Activated CD4-positive, alpha-beta memory T cell treated with anti-CD3 and anti-CD28 coated beads, Interleukin-2, amount 10 ng/mL, durations not matched to agents 7 days and 5 days (primary cell): ENCODE data around the gene TFCP2L1. TPM values are rescaled to one million over a fixed set of nuclear protein-coding genes. Genes with fewer than 3 reads are reported as not detected.

ENCODE experiments used
- CTCF ChIA-PET: fragments of 350-600 bp; sonication (Branson Sonifier 250); formaldehyde crosslinking; loops from one replicate; lab custom pipeline; 2021; ENCODE audit warnings: antibody characterized with exemption, inconsistent platforms; lab: Charles Lee
- POLR2A ChIA-PET: fragments of 350-600 bp; sonication (Branson Sonifier 250); formaldehyde crosslinking; loops from one replicate; lab custom pipeline; 2021; ENCODE audit warnings: antibody characterized with exemption; lab: Charles Lee
- DNase-seq: peaks from one replicate; pipeline ENCODE4 v3.0.0-alpha.2; 2020
- H3K27ac Mint-ChIP-seq: one replicate; pipeline ENCODE4 v1.8.0; 2021; ENCODE audit warnings: mild to moderate bottlenecking, mixed read lengths
- H3K27me3 Mint-ChIP-seq: one replicate; pipeline ENCODE4 v1.8.0; 2021; ENCODE audit warnings: mixed read lengths
- H3K36me3 Mint-ChIP-seq: one replicate; pipeline ENCODE4 v1.8.0; 2021; ENCODE audit warnings: low read depth, mixed read lengths
- H3K4me1 Mint-ChIP-seq: one replicate; pipeline ENCODE4 v1.8.0; 2021; ENCODE audit warnings: mixed read lengths
- H3K4me3 Mint-ChIP-seq: one replicate; pipeline ENCODE4 v1.8.0; 2021; ENCODE audit warnings: mild to moderate bottlenecking, mixed read lengths
- H3K9me3 Mint-ChIP-seq: one replicate; pipeline ENCODE4 v1.8.0; 2021; ENCODE audit warnings: mixed read lengths
- total RNA-seq, 2 experiments: library from RNA; stranded (reverse); gene quantifications; one replicate each; pipeline ENCODE4 v1.2.3, GENCODE V29; 2021

The TFCP2L1 gene
- total RNA-seq, 2 experiments from 2014 or later: 0.08 to 0.28 TPM

DNA sequence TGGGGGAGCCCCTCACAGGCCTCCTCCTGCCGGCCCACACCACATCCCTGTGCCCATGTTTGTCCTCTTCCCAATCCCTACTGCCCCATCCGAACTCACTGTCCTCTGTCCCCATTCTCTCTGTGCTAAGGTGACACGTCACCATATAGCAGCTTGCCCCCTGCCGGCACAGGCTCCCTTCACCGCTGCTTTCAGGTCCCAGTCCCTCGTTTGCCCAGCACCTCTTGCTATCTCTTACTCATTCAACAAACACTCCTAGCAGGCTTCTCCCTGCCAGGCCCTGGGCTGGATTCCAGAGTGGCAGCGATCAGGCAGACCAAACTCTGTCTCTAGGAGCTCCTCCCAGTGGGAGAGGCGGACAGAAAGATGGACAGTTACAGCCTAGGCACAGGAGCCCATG lies 74.3 kb downstream of the TFCP2L1 start:
- ChIA-PET POLR2A (no interaction called here), CTCF (no interaction called here)
- Mint-ChIP-seq H3K9me3 (no peaks in the 10 kb centered on the region), H3K4me1 (no peaks in the 10 kb centered on the region), H3K36me3 (no peaks in the 10 kb centered on the region), H3K27ac (no peak overlapping the region), H3K4me3 (no peak overlapping the region), H3K27me3 (no peaks in the 10 kb centered on the region)
- DNase-seq: no peak

DNA sequence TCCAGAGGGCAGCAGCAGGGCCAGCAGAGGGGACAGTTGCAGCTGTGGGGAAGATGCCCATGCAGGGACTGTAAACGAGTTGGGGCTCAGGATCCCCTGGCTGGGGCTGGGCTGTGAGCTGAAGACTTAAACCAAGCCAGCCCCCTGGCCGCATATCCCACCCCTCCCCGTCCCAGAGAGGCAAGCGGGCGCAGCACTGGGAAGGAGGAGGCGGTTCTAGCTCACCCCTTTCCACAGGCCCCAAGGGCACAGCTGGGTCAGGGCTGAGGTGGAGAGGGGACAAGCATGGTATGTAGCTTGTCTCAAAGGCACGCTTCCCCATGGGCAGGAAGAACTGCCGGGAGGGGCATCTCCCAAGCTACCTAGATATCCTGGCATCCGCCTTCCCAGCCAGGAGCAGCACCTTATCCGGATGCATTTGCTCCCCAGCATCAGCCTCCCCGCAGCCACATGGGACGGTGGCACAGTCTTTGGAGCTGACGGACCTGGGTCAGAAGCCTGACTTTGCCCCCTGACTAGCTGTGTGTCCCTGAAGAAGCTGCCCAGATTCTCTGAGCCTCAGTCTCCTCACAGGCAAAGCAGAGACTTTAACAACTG lies 75.9 kb downstream of the TFCP2L1 start:
- ChIA-PET CTCF (no interaction called here), POLR2A (no interaction called here)
- H3K9me3 Mint-ChIP-seq: no peaks in the 10 kb centered on the region
- no peak overlapping the region for H3K4me3 Mint-ChIP-seq
- H3K36me3 Mint-ChIP-seq: no peaks in the 10 kb centered on the region
- H3K27me3 Mint-ChIP-seq: no peaks in the 10 kb centered on the region
- no peak overlapping the region for H3K27ac Mint-ChIP-seq
- no peak for DNase-seq
- no peaks in the 10 kb centered on the region for H3K4me1 Mint-ChIP-seq

DNA sequence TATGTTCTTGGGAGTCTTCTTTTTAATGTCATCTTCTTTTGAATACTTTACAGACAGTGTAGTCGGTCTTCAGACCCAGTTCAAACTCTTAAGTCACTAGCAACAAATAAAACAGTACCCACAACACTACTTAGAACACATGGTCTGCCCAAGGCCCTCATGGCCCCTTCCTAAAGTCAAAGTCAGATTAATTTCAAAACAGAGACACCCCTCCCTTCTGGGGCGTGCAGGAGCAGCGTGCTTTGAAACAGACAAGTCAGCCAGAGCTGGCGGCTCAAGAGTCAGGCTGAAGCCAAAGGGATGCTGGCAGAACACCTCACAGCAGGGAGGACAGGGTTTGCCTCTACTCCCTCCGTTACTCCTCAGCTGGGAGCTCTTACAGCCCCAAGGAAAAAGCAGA lies 77.5 kb downstream of the TFCP2L1 start:
- POLR2A ChIA-PET: no interaction called here
- Mint-ChIP-seq H3K36me3 (no peaks in the 10 kb centered on the region), H3K4me3 (no peak overlapping the region), H3K4me1 (no peaks in the 10 kb centered on the region), H3K27ac (no peak overlapping the region), H3K9me3 (no peaks in the 10 kb centered on the region), H3K27me3 (no peaks in the 10 kb centered on the region)
- CTCF ChIA-PET: no interaction called here
- DNase-seq: no peak

DNA sequence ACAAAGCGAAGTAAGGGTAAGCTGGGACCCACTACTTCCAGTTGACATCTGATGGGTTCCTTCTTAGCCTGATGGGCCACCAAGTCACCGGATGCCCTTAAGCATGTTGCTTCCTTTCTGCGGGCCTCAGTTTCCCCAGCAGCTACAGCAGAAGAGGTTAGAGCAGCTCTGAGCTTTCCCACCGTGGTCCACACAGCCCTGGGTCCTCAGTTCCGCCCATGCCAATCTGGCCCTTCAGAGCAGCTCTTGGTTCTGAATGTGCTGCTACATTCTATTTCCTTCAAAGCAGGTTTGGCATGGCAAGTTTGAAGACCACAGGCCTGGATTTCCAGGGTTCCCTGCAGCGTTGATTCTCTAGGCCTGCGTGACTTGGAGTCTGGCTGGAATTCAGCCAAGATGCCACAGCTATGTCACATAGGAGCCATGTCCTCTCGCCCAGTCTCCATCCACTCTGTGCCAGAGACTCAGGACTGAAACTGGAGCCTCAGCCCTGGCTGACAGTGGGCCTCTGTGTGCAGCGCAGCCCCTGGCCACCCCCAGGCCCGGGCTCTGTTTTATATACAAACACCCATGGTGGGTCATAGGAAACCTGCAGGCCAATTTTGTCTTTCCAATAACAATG lies 79.6 kb downstream of the TFCP2L1 start:
- ChIA-PET POLR2A (no interaction called here), CTCF (no interaction called here)
- H3K9me3 Mint-ChIP-seq: no peaks in the 10 kb centered on the region
- H3K4me3 Mint-ChIP-seq: no peak overlapping the region
- no peaks in the 10 kb centered on the region for H3K27me3 Mint-ChIP-seq
- H3K36me3 Mint-ChIP-seq: no peaks in the 10 kb centered on the region
- DNase-seq: no peak
- no peak overlapping the region for H3K27ac Mint-ChIP-seq
- no peaks in the 10 kb centered on the region for H3K4me1 Mint-ChIP-seq

DNA sequence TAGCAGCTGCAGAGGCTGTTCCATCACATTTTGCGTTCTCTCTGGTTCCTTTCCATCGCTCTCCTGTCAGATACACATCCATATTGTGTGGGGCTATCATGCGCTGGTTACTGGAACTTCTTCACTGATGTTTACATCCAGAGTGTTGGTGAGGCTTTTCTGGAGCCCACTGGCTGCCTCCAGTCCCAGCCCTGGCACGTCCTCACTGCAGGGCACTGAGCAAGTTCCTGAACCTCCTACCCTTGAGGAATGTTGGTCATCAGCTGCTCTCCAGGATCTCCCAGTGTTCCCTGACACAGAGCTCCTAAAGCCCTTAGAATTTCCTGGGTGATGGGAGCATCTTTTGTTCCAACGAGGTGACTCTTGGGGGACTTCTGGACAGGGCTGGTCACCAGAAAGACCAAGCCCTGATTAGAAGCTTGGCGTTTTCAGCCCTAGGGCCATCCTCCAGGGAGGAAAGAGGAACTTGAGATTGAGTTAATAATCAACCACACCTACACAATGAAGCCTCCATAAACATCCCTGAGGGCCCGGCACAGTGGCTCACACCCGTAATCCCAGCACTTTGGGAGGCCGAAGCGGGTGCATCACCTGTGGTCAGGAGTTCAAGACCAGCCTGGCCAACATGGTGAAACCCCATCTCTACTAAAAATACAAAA lies 81.3 kb downstream of the TFCP2L1 start:
- Mint-ChIP-seq H3K27ac (no peak overlapping the region), H3K4me3 (no peak overlapping the region), H3K4me1 (no peaks in the 10 kb centered on the region), H3K27me3 (no peaks in the 10 kb centered on the region), H3K9me3 (no peaks in the 10 kb centered on the region), H3K36me3 (no peaks in the 10 kb centered on the region)
- no peak for DNase-seq
- ChIA-PET CTCF (no interaction called here), POLR2A (no interaction called here)

DNA sequence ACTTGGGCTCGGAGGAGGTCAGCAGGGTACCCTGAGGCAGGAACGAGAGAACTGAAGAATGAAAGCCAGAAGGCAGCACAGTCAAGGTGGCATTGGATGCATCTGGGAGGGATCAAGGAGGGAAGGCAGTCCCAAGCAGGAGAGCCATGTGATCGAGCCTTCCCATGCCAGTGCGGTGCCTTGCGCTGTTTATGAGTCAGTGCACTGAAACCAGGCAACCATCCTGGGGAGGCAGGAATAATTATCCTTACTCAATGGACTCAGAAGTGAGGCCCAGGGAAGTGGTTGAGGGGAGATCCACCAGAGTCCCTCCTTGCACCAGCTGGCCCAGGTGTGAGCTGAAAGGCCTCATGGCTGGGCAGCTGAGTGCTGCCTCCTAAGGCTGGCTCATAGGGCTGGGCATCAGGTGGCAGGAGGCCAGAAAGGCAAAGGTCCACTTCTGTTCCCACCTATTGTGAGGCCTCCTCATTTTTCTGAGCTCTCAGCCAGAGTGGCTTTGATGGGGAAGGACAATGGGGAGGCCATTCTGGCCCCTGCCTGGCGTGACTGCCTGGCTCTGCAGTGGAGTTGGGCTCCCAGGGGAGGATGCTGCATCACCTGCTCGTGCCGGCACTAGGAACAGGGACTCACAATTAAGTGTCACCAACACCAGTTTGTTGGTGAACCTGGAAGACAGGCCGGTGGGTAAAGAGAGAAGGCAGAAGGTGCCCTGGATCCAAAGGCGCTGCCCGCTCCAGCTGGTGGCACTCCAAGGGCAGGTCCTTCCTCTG lies 82.3 kb downstream of the TFCP2L1 start:
- ChIA-PET CTCF (no interaction called here), POLR2A (no interaction called here)
- Mint-ChIP-seq H3K4me1 (no peaks in the 10 kb centered on the region), H3K4me3 (no peak overlapping the region), H3K27me3 (no peaks in the 10 kb centered on the region), H3K27ac (no peak overlapping the region), H3K36me3 (no peaks in the 10 kb centered on the region), H3K9me3 (no peaks in the 10 kb centered on the region)
- no peak for DNase-seq

DNA sequence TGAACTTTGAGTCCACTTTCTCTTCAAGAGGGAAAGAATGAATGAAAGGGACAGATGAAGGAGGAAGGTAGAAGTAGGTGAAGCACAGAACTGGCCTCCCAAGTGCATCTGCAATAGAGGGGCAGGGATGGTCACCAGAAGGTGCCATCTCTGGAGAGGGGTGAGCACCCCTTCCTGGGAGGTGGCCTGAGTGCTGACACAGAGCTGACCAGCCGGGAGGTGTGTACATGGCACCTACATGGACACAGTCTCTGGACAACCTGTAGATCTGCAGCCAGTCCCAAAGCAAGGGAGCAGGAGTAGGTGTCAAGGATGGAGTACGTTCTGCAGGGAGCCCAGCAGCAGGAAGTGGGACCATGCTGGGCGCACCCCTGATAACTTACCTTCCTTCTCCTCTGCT lies 83.2 kb downstream of the TFCP2L1 start:
- POLR2A ChIA-PET: no interaction called here
- H3K4me3 Mint-ChIP-seq: no peak overlapping the region
- CTCF ChIA-PET: no interaction called here
- H3K9me3 Mint-ChIP-seq: no peaks in the 10 kb centered on the region
- H3K27ac Mint-ChIP-seq: no peak overlapping the region
- H3K27me3 Mint-ChIP-seq: no peaks in the 10 kb centered on the region
- no peaks in the 10 kb centered on the region for H3K36me3 Mint-ChIP-seq
- no peak for DNase-seq
- no peaks in the 10 kb centered on the region for H3K4me1 Mint-ChIP-seq

DNA sequence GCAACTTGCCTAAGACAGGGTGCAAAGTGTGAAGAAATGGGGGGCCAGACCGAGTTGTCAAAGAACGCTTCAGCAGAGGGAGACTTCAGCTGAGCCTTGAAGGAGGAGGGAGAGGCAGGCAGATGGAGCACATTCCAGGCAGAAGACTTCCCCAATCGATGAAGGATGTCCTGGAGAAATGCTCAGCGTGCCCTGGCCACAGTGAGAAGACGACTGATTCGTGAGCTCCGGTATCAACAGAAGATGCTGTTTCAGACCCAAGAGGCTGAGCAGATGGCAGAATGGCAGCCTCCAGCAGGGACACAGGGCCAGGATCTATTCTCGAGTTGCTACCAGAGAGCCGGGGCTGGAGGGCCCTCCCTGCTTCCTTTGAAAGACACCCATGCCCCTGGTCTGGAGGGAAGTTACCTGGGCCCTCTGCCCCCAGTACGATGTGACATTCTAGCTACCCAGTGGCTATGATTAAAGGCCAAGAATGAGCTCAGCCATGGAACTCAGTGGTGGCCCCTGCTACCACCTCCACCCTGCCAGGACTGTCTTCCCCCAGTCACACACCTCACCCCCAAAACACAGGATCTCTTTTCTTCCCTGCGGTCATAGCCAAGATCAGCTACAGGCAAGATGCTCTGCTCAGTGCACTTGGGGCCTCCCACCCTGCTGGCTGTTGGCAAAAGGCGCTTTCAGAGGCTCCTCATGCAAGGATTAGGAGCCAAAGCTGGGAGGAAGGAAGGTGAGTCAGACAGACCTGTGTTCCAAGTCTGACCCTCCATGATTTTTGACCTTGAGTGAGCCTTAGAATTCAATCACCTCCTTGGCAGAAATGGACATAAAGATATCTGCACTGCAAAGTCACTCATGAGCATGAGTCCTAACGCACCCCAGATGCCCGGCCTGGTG lies 84.3 kb downstream of the TFCP2L1 start:
- CTCF ChIA-PET: no interaction called here
- Mint-ChIP-seq H3K9me3 (no peaks in the 10 kb centered on the region), H3K27ac (no peak overlapping the region), H3K27me3 (no peaks in the 10 kb centered on the region), H3K4me1 (no peaks in the 10 kb centered on the region), H3K4me3 (no peak overlapping the region), H3K36me3 (no peaks in the 10 kb centered on the region)
- DNase-seq: no peak
- POLR2A ChIA-PET: no interaction called here

DNA sequence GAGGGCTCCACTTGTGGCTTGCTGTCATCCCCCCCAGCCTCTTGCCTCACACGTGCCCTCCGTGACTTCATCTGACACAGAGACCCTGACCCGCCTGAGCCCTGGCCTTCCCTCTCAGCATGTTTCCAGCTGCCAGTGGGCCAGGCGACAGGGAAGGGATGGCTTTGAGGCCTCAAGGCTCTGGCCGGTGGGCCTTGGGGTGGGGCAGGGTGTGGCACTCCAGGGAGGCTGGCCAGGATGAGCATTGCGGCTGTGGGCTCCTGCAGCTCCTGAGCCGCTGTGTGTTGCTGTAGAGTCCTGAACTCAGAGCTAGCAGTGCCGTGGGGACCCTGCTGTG lies 85.0 kb downstream of the TFCP2L1 start:
- Mint-ChIP-seq H3K4me3 (no peak overlapping the region), H3K27ac (no peak overlapping the region), H3K36me3 (no peaks in the 10 kb centered on the region)

DNA sequence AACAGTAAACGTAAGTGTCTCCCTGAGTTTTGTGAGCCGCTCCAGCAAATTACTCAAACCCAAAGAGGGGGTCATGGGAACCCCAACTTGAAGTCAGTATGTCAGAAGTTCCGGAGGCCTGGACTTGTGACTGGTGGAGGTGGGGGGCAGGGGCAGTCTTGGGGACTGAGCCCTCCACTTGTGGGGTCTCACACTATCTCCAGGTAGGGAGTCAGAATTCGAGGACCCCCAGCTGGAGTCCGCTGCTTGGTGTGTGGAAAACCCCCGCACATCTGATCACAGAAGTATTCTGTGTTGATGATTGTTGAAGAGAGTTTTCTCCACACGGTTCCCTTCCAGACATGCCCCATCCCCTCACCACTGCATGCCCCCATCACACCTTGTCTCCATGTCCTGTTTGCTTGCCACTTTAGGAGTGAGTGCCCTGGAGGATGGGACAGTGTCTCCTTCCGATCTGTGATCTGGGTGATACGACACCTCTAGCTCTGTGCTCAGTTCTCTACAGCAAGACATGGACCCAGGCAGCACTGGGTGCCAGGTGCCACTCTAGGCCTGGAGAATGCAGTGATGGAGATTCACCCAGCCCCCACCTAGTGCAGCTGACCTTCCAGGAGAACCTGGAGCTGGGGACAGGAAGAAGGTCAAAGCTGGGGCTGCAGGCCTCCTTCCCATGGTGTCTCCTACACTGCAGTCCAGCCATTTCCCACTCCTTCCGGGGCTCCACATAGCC lies 85.6 kb downstream of the TFCP2L1 start:
- no peak overlapping the region for H3K27ac Mint-ChIP-seq
- H3K27me3 Mint-ChIP-seq: no peaks in the 10 kb centered on the region
- no peak for DNase-seq
- no peaks in the 10 kb centered on the region for H3K4me1 Mint-ChIP-seq
- H3K36me3 Mint-ChIP-seq: no peaks in the 10 kb centered on the region
- CTCF ChIA-PET: no interaction called here
- H3K9me3 Mint-ChIP-seq: no peaks in the 10 kb centered on the region
- POLR2A ChIA-PET: no interaction called here
- H3K4me3 Mint-ChIP-seq: no peak overlapping the region

More for the DNA sequence above, 85.0 kb downstream of the TFCP2L1 start:
- ChIA-PET POLR2A (no interaction called here), CTCF (no interaction called here)
- no peaks in the 10 kb centered on the region for H3K27me3 Mint-ChIP-seq
- H3K4me1 Mint-ChIP-seq: no peaks in the 10 kb centered on the region
- no peaks in the 10 kb centered on the region for H3K9me3 Mint-ChIP-seq
- no peak for DNase-seq

DNA sequence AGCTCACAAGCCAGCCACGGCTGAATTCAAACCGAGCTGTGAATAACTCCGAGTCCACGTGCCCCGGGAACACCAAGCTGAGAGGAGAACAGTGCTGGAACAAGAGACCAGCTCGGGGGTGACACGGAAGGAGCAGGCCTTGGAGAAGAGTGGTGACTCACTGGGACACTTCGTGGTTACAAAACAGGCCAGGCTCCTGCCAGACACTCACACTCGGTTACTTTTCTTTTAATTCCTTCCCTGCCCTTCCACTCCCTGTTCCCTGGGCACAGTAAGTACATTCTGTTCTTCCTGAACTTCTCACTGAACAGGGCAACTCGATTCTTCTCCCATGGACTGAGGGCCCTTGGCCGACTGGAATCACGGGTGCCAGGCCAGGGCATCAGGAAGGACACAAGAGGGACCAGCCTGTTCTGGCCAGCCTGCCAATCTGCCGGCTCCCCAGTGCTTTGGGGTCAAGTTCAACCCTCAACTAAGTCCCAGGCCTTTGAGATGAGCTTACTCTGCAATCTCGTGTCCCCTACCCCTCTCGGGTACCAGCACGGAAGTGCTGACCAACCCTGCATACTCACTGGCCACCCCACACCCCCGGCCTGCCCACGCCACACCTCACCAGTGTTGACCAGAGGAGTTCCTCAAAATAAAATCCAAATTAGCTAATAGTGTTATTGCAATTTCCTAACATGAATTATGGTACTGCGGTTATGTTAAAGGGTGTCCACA lies 87.5 kb downstream of the TFCP2L1 start:
- Mint-ChIP-seq H3K4me1 (no peaks in the 10 kb centered on the region), H3K36me3 (no peaks in the 10 kb centered on the region), H3K27ac (no peak overlapping the region), H3K4me3 (no peak overlapping the region), H3K27me3 (no peaks in the 10 kb centered on the region), H3K9me3 (no peaks in the 10 kb centered on the region)
- ChIA-PET CTCF (no interaction called here), POLR2A (no interaction called here)
- no peak for DNase-seq

DNA sequence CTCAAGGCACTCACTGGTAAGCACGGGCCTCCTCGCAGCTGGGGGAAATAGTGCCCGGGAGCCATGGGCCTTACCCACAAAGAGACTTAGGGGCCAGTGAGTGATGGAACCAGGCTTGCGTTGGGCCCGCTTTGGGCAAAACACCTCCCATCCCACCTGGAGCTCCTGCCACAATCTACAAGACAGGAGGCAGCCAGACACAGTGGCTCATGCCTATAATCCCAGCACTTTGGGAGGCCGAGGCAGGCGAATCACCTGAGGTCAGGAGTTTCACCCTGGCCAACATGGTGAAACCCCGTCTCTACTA lies 88.2 kb downstream of the TFCP2L1 start:
- no peaks in the 10 kb centered on the region for H3K4me1 Mint-ChIP-seq
- no peak for DNase-seq
- ChIA-PET CTCF (no interaction called here), POLR2A (no interaction called here)
- H3K27me3 Mint-ChIP-seq: no peaks in the 10 kb centered on the region
- no peak overlapping the region for H3K27ac Mint-ChIP-seq
- no peak overlapping the region for H3K4me3 Mint-ChIP-seq
- no peaks in the 10 kb centered on the region for H3K36me3 Mint-ChIP-seq
- no peaks in the 10 kb centered on the region for H3K9me3 Mint-ChIP-seq
